GM12801 (cell line): Measurements from ENCODE around the gene PNCK.

Experiments used
- CTCF ChIP-seq: IDR thresholded peaks from one replicate; pipeline ENCODE4 v1.5.1; 2011; ENCODE audit warnings: control low read depth; ENCODE audit not compliant: insufficient read length; ENCODE audit errors: extremely low read depth

The PNCK gene

GRCh38 chrX:153668423-153669173 is 5.0 kb downstream of the PNCK start:
- TF ChIP-seq CTCF, result no peak

GRCh38 chrX:153667956-153668396 is 5.6 kb downstream of the PNCK start:
- TF ChIP-seq CTCF, result no peak

GRCh38 chrX:153667281-153667955 is 6.2 kb downstream of the PNCK start:
- TF ChIP-seq CTCF, result no peak

GRCh38 chrX:153665726-153666306 is 7.8 kb downstream of the PNCK start:
- no peak for TF ChIP-seq CTCF

- TF ChIP-seq CTCF, result no peak
Observed at GRCh38 chrX:153662266-153662665, 11.3 kb downstream of the PNCK start.

- TF ChIP-seq CTCF, result no peak
Observed at GRCh38 chrX:153659268-153659667, 14.3 kb downstream of the PNCK start.

- no peak for TF ChIP-seq CTCF
Observed at GRCh38 chrX:153657161-153657560, 16.5 kb downstream of the PNCK start.
